HFF-Myc (cell line): ENCODE results near the gene BBS10.
"Not testable (repeated sequence)": the region's sequence is repeated elsewhere in the genome, so short reads cannot be mapped to it uniquely, and the experiment has no call there.

Experiments used
- DNase-seq: peaks from one replicate; pipeline ENCODE4 v3.0.0-alpha.2; 2011; ENCODE audit warnings: low read depth; ENCODE audit errors: extremely low read depth
- H3K4me3 ChIP-seq: replicated peaks from 2 replicates; pipeline ENCODE4 v1.5.1; 2011; ENCODE audit warnings: low read depth, mild to moderate bottlenecking, control low read depth, low read length
- CTCF ChIP-seq: IDR thresholded peaks from 2 replicates; pipeline ENCODE4 v1.5.1; 2012; ENCODE audit warnings: mild to moderate bottlenecking, low read depth, low read length, control low read depth; ENCODE audit errors: missing control alignments

Gene BBS10

GRCh38 chr12:76375939-76376338 lies 27.7 kb upstream of the BBS10 start:
- H3K4me3 ChIP-seq: no peak overlapping the region
- no peak for DNase-seq
- TF ChIP-seq CTCF: no peak

GRCh38 chr12:76375470-76375869 lies 27.3 kb upstream of the BBS10 start:
- no peak for TF ChIP-seq CTCF
- no peak for DNase-seq
- no peak overlapping the region for H3K4me3 ChIP-seq

- H3K4me3 ChIP-seq: no peak overlapping the region
- no peak for TF ChIP-seq CTCF
- DNase-seq: no peak
Observed at GRCh38 chr12:76374386-76375020, 26.3 kb upstream of the BBS10 start.

- no peak overlapping the region for H3K4me3 ChIP-seq
- TF ChIP-seq CTCF: no peak
- no peak for DNase-seq
Observed at GRCh38 chr12:76368230-76368629, 20.0 kb upstream of the BBS10 start.

GRCh38 chr12:76366163-76366562 lies 17.9 kb upstream of the BBS10 start:
- no peak for TF ChIP-seq CTCF
- no peak for DNase-seq
- no peak overlapping the region for H3K4me3 ChIP-seq

GRCh38 chr12:76364131-76364530 lies 15.9 kb upstream of the BBS10 start:
- not testable (repeated sequence) for DNase-seq, H3K4me3 ChIP-seq

GRCh38 chr12:76360316-76360715 lies 12.1 kb upstream of the BBS10 start:
- no peak for DNase-seq
- no peak for TF ChIP-seq CTCF
- no peak overlapping the region for H3K4me3 ChIP-seq
